GM19193 (cell line): Measurements from ENCODE around the gene DIAPH2.

Experiments
- POLR2A ChIP-seq: IDR thresholded peaks from 4 replicates; pipeline ENCODE4 v1.6.1; 2011; ENCODE audit not compliant: insufficient read depth, insufficient read length; ENCODE audit errors: extremely low read depth

Gene DIAPH2

GRCh38 chrX:96761566-96761965 lies 76.9 kb downstream of the DIAPH2 start:
- no peak for TF ChIP-seq POLR2A

- TF ChIP-seq POLR2A: no peak
Observed at GRCh38 chrX:96763608-96764007, 79.0 kb downstream of the DIAPH2 start.

- TF ChIP-seq POLR2A: no peak
Observed at GRCh38 chrX:96764864-96765263, 80.2 kb downstream of the DIAPH2 start.

- no peak for TF ChIP-seq POLR2A
Observed at GRCh38 chrX:96770315-96770714, 85.7 kb downstream of the DIAPH2 start.

GRCh38 chrX:96771486-96771885 lies 86.8 kb downstream of the DIAPH2 start:
- TF ChIP-seq POLR2A: no peak

- TF ChIP-seq POLR2A: no peak
Observed at GRCh38 chrX:96774116-96774515, 89.5 kb downstream of the DIAPH2 start.

- no peak for TF ChIP-seq POLR2A
Observed at GRCh38 chrX:96776966-96777365, 92.3 kb downstream of the DIAPH2 start.

GRCh38 chrX:96791559-96791958 lies 106.9 kb downstream of the DIAPH2 start:
- no peak for TF ChIP-seq POLR2A

GRCh38 chrX:96792047-96792446 lies 107.4 kb downstream of the DIAPH2 start:
- no peak for TF ChIP-seq POLR2A

GRCh38 chrX:96798982-96799381 lies 114.3 kb downstream of the DIAPH2 start:
- no peak for TF ChIP-seq POLR2A

- no peak for TF ChIP-seq POLR2A
Observed at GRCh38 chrX:96807318-96807717, 122.7 kb downstream of the DIAPH2 start.

GRCh38 chrX:96820935-96821334 lies 136.3 kb downstream of the DIAPH2 start:
- TF ChIP-seq POLR2A: no peak

- no peak for TF ChIP-seq POLR2A
Observed at GRCh38 chrX:96824166-96824565, 139.5 kb downstream of the DIAPH2 start.

GRCh38 chrX:96833333-96833732 lies 148.7 kb downstream of the DIAPH2 start:
- TF ChIP-seq POLR2A: no peak

- no peak for TF ChIP-seq POLR2A
Observed at GRCh38 chrX:96834137-96834536, 149.5 kb downstream of the DIAPH2 start.

GRCh38 chrX:96835660-96836289 lies 151.1 kb downstream of the DIAPH2 start:
- TF ChIP-seq POLR2A: no peak

GRCh38 chrX:96837808-96838207 lies 153.2 kb downstream of the DIAPH2 start:
- TF ChIP-seq POLR2A: no peak
